Fibroblast of skin of scalp (primary cell): ENCODE measurements around the gene ZYG11A.

Source experiments
- DNase-seq: peaks from one replicate; pipeline ENCODE4 v3.0.0-alpha.2; 2013

ZYG11A gene

GRCh38 chr1:52918201-52918600 is 75.6 kb downstream of the ZYG11A start:
- no peak for DNase-seq

GRCh38 chr1:52919051-52919722 is 76.6 kb downstream of the ZYG11A start:
- DNase-seq, result no peak

- DNase-seq, result no peak
Observed at GRCh38 chr1:52919723-52920483, 77.3 kb downstream of the ZYG11A start.

- no peak for DNase-seq
Observed at GRCh38 chr1:52920791-52921291, 78.3 kb downstream of the ZYG11A start.

GRCh38 chr1:52925571-52926005 is 83.0 kb downstream of the ZYG11A start:
- DNase-seq, result no peak

- no peak for DNase-seq
Observed at GRCh38 chr1:52926864-52927211, 84.3 kb downstream of the ZYG11A start.

GRCh38 chr1:52927212-52928014 is 84.9 kb downstream of the ZYG11A start, which contains the start of gene SCP2:
Gene SCP2, plus strand, starts transcription at chr1:52927276. Its CDS starts 121 bp downstream, at chr1:52927397.
- DNase-seq, result peak; percentile 74

GRCh38 chr1:52928015-52928404 is 85.5 kb downstream of the ZYG11A start:
- no peak for DNase-seq

GRCh38 chr1:52929019-52929418 is 86.5 kb downstream of the ZYG11A start:
- DNase-seq, result no peak

- DNase-seq, result no peak
Observed at GRCh38 chr1:52937433-52938182, 95.0 kb downstream of the ZYG11A start.

- no peak for DNase-seq
Observed at GRCh38 chr1:52938183-52938451, 95.6 kb downstream of the ZYG11A start.

GRCh38 chr1:52943876-52944416 is 101.4 kb downstream of the ZYG11A start:
- no peak for DNase-seq

GRCh38 chr1:52944566-52944965 is 102.0 kb downstream of the ZYG11A start:
- no peak for DNase-seq
